ENCODE measurements around the gene SERTAD2.

DNA sequence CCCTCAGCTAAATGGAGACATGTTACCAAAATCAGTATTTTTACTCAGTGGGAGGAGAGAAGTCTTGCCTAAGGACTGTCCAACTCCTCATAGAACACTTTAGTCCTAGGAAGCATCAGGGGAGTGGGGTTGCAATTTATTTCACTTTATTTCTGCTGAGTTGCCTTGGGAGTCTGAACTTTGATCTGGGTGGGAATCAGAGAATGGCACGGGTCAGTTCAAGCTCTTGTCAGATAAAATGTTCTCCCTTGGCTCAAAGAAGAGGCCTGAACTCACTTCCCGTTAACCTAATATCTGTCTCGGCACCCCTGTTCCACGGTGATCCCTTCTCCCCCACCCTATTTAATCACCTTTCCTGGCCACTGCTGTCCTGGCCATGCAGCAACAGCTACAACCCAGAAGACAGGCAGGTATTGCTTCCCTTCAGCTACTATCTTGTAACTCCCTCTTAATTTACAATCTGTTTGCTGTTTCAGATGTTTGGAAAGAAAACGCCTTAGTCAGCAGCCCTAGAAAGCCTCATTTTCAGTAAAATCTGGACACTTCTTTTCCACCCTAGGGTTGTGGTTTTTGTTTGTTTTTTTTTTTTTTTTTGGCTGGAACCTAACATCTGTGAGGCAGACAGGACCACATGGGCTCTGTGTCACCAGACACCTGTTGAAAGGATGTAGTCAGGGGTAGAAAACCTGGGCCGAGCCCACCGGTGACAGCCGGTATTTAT lies 52.5 kb downstream of the SERTAD2 start:
- TF ChIP-seq CTCF (IDR thresholded peaks at IDR 0.05) (no peak), EZH2phosphoT487 (IDR thresholded peaks at IDR 0.05) (no peak)

Data from neural progenitor cell (in vitro differentiated cells).